Sigmoid colon (tissue), 4 donors: ENCODE data around the gene TMEM114.

Experiments
- CTCF ChIP-seq, 4 experiments: fragments of 450-650 bp in 3 of 4; fragments of 200-600 bp in 1 of 4; IDR thresholded peaks; one replicate each; pipeline ENCODE4 v1.5.1; 2016 to 2019; ENCODE audit warnings: antibody characterized with exemption in 4 of 4, mild to moderate bottlenecking in 3 of 4, moderate library complexity in 2 of 4
- EP300 ChIP-seq, 4 donors: sonication (generic); formaldehyde crosslinking; IDR thresholded peaks; one replicate each; pipeline ENCODE4 v1.6.1; 2017; ENCODE audit warnings: antibody characterized with exemption in 4 of 4
- POLR2A ChIP-seq, 2 donors: fragments of 450-650 bp; IDR thresholded peaks; one replicate each; pipeline ENCODE4 v1.6.1; 2016; ENCODE audit warnings: antibody characterized with exemption in 2 of 2, mild to moderate bottlenecking in 2 of 2, moderate library complexity in 2 of 2
- POLR2AphosphoS5 ChIP-seq, 4 donors: sonication (generic); formaldehyde crosslinking; IDR thresholded peaks; one replicate each; pipeline ENCODE4 v1.6.1; 2017; ENCODE audit warnings: antibody characterized with exemption in 4 of 4

- no peak for TF ChIP-seq EP300 (IDR thresholded peaks at IDR 0.05)
- no peak for TF ChIP-seq CTCF (IDR thresholded peaks at IDR 0.05)
- no peak for TF ChIP-seq POLR2AphosphoS5 (IDR thresholded peaks at IDR 0.05)
- no peak for TF ChIP-seq POLR2A (IDR thresholded peaks at IDR 0.05)
These were observed 22.1 kb downstream of the TMEM114 start for GRCh38 chr16:8568231-8568617.
